Psoas muscle (tissue), 8 donors: ENCODE measurements around the gene HDC. TPM values are rescaled to one million over a fixed set of nuclear protein-coding genes. Genes with fewer than 3 reads are reported as not detected.

Experiments
- ATAC-seq, 4 donors: fragments of 200-7000 bp; cut with Tn5 transposase; one replicate each; pipeline ENCODE4 v1.9.1; 2020; ENCODE audit warnings: moderate library complexity in 3 of 4, mild to moderate bottlenecking in 2 of 4
- DNase-seq, 2 donors: peaks; one replicate each; pipeline ENCODE4 v3.0.0-alpha.2; 2020
- H3K27ac ChIP-seq: fragments of 200-600 bp; one replicate; pipeline ENCODE4 v1.8.0; 2022
- H3K27me3 ChIP-seq, 3 donors: fragments of 200-600 bp in 1 of 3; one replicate each; pipeline versions ENCODE4 v1.6.1 to v1.8.0; 2013 to 2022; ENCODE audit warnings: low read length in 2 of 3, mild to moderate bottlenecking in 2 of 3, moderate library complexity in 1 of 3; ENCODE audit not compliant: insufficient read depth in 3 of 3
- H3K36me3 ChIP-seq, 2 donors: fragments of 200-600 bp in 1 of 2; one replicate each; pipeline versions ENCODE4 v1.6.1 to v1.8.0; 2013 to 2022; ENCODE audit warnings: low read depth in 1 of 2, mild to moderate bottlenecking in 1 of 2, moderate library complexity in 1 of 2; ENCODE audit not compliant: insufficient read depth in 1 of 2
- H3K4me1 ChIP-seq: fragments of 200-600 bp; one replicate; pipeline ENCODE4 v1.8.0; 2022
- H3K4me3 ChIP-seq: fragments of 200-600 bp; one replicate; pipeline ENCODE4 v1.8.0; 2022; ENCODE audit warnings: mild to moderate bottlenecking
- H3K9me3 ChIP-seq: fragments of 200-600 bp; one replicate; pipeline ENCODE4 v1.8.0; 2022
- WGBS, 3 donors: extraction: QIAGEN DNeasy Blood & Tissue Kit; methylation state at CpG; one replicate each; pipeline versions ENCODE4 v1.1.6 to v1.1.7; 2013; 5-methylcytosine and 5-hydroxymethylcytosine counted together
- intact Hi-C, 2 donors: fragments of 100-400 bp; cut with DNase I; formaldehyde crosslinking; loops; one replicate each; pipeline versions ENCODE4 v1.11.0 to v1.14.2; 2022
- polyA plus RNA-seq, 3 donors: library from polyadenylated mRNA; stranded (reverse); fragments of 200-250 nt; gene quantifications; one replicate each; pipeline ENCODE4 v1.2.3, GENCODE V29; 2013
- total RNA-seq, 4 donors: library from RNA; stranded (reverse); fragmentation: NEBNext Ultra II Directional in 2 of 4; extraction: Animal tissue kit (Norgen Biotek cat#: 25700) in 2 of 4; gene quantifications; one replicate each; pipeline versions ENCODE4 v1.2.1 to v1.2.4, GENCODE V29; 2021 to 2023
- TF ChIP-seq, protein P1 (sequence below): fragments of 200-600 bp; IDR thresholded peaks from one replicate; pipeline ENCODE4 v1.8.0; 2022; ENCODE audit warnings: antibody characterized with exemption
- donor health status: healthy with polysubstance abuse.
- donor health status: DM: no; HTN: no; CAD: no; lungs with moderate emphysema.
- donor health status: Bipolar disorder and iron deficiency.
- donor health status: healthy.
- donor health status: DM: yes; HTN: yes; CAD: no.
- donor health status: DM: no; HTN: no; CAD: no.
- donor health status: DM: no; HTN: no; CAD: no.
- donor health status: DM: yes; HTN: yes; CAD: no.

HDC gene
- total and polyA plus RNA-seq, 7 donors: 0.03 to 0.97 (median 0.34) TPM

DNA sequence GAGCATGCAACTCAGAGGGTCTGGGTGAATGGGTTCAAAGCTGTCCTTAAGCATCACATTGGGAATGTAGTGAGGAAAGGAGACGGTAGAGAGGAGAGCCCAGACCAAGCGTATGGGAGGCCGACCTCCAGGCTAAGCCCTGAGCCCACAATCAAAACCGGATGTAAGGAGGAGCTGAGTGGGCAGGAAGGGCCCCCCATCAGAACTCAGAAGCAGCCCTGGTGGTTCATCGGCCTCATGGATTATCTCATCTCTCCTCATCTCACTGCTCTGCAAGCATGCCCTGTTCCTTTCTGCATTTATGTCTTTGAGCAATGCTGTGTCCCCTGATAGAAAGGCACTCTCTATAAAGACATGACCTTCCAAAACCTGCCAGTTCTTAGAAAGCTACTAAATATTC lies 6.2 kb downstream of the HDC start:
- intact Hi-C loops: no loop called here
- DNase-seq (no peak), ATAC-seq (no peak)
- H3K4me3 ChIP-seq: no peak overlapping the region
- TF ChIP-seq, protein P1, sequence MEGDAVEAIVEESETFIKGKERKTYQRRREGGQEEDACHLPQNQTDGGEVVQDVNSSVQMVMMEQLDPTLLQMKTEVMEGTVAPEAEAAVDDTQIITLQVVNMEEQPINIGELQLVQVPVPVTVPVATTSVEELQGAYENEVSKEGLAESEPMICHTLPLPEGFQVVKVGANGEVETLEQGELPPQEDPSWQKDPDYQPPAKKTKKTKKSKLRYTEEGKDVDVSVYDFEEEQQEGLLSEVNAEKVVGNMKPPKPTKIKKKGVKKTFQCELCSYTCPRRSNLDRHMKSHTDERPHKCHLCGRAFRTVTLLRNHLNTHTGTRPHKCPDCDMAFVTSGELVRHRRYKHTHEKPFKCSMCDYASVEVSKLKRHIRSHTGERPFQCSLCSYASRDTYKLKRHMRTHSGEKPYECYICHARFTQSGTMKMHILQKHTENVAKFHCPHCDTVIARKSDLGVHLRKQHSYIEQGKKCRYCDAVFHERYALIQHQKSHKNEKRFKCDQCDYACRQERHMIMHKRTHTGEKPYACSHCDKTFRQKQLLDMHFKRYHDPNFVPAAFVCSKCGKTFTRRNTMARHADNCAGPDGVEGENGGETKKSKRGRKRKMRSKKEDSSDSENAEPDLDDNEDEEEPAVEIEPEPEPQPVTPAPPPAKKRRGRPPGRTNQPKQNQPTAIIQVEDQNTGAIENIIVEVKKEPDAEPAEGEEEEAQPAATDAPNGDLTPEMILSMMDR: no peak
- H3K4me1 ChIP-seq: no peaks in the 10 kb centered on the region
- H3K36me3 ChIP-seq: no peaks in the 10 kb centered on the region
- H3K9me3 ChIP-seq: no peaks in the 10 kb centered on the region
- WGBS, 3 donors: 77 to 78% (median 77%) methylated on average over 5 of the region's 5 CpGs
- H3K27me3 ChIP-seq: peaks cover 0 to 3% (median 0%) of the 10 kb centered on the region in 3 donors
- no peak overlapping the region for H3K27ac ChIP-seq

DNA sequence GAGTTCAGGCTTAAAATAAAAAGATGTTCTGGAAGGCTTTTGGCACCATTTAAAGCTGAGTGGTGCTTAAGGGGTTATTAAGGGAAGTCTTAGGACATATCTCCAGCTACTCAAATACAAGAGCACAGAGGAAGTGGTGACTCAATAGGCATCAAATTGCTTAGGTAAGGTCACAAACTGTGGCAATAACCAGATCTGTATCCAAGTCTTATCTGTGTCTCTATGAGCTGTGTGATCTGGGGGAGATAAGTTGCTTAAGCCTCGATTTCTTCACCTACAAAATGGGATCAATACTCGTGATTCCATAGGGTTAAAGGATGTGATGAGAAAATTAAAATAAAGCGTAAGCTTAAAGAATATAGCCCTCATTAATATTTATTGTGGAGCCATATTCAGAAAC lies 7.6 kb downstream of the HDC start:
- 87 to 94% (median 88%) methylated on average over 3 of the region's 3 CpGs for WGBS, 3 donors
- intact Hi-C loops: no loop called here
- Histone ChIP-seq H3K4me1 (no peaks in the 10 kb centered on the region), H3K27me3 (peaks cover 0 to 4% (median 0%) of the 10 kb centered on the region in 3 donors), H3K4me3 (no peak overlapping the region), H3K9me3 (no peaks in the 10 kb centered on the region), H3K27ac (no peak overlapping the region), H3K36me3 (no peaks in the 10 kb centered on the region)
- no peak for ATAC-seq
- TF ChIP-seq, protein P1: no peak
- no peak for DNase-seq

DNA sequence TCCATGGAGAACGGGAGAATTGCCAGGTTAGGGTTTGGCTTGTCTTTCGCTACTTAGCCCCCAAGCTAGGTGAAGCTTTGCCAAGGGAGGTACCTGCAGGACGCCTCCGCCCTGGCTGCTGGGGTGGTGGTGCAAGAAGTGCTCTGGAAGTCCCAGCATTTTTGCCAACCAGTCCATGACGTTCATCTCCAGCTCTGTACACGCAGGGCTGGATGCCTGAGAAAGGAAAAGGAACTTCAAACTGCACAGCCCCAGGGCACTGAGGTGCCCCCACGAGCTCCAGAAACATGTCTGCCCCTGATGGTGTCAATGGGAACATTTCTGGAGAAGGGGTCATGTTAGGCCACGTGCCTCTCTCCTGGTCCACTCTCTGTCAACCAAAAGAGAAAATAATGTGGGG lies 8.2 kb downstream of the HDC start:
- Histone ChIP-seq H3K36me3 (no peaks in the 10 kb centered on the region), H3K9me3 (no peaks in the 10 kb centered on the region), H3K4me1 (no peaks in the 10 kb centered on the region), H3K27me3 (peaks cover 0 to 2% (median 0%) of the 10 kb centered on the region in 3 donors), H3K27ac (no peak overlapping the region), H3K4me3 (no peak overlapping the region)
- 79 to 82% (median 81%) methylated on average over 8 of the region's 8 CpGs for WGBS, 3 donors
- intact Hi-C loops: no loop called here
- TF ChIP-seq, protein P1: no peak
- no peak for ATAC-seq
- DNase-seq: no peak

DNA sequence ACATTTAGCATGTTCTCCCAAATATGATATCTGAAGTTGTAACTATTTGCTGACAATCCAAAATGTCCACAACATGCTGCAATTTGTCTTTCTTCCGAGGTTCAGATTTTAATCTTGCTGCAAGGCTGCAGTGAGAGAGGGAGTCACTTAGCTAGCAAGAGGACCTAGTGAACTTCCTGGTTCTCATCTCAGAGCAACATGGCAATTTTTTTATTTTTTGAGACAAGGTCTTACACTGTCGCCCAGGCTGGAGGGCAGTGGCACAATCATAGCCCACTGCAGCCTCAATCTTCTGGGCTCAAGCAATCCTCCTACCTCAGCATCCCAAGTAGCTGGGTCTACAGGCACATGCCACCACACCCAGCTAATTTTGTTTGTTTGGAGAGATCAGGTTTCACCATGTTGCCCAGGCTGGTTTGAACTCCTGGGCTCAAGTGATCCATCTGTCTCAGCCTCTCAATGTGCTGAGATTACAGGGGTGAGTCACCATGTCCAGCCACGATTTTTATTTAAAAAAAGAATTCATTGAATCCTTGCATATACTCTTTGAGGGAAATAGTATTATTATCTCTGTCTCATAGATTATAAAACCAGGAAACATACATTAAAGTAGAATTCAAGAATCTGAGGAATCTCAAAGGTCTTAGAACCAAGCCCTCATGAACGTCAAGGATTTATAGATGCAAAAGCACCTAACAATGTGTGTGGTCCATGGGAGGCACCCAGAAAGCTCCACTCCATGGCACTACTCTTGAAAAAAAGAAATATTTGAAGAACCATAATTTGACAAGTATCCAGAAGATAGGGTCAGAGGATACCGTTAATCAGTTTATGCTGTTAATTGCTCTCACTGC lies 9.1 kb downstream of the HDC start:
- Histone ChIP-seq H3K4me1 (no peaks in the 10 kb centered on the region), H3K36me3 (no peaks in the 10 kb centered on the region), H3K9me3 (no peaks in the 10 kb centered on the region), H3K27ac (no peak overlapping the region), H3K4me3 (no peak overlapping the region), H3K27me3 (peaks cover 0 to 2% (median 0%) of the 10 kb centered on the region in 3 donors)
- no peak for ATAC-seq
- intact Hi-C loops: no loop called here
- WGBS, 3 donors: 59 to 64% (median 63%) methylated on average over 5 of the region's 5 CpGs
- DNase-seq: no peak
- TF ChIP-seq, protein P1: no peak
